ENCODE data around the gene FAHD1. TPM values are rescaled to one million over a fixed set of nuclear protein-coding genes. Genes with fewer than 3 reads are reported as not detected.

Gene FAHD1
- total and polyA plus RNA-seq, 2 donors (not counting 1 experiment from before 2014, with no cell fraction given): 28.3 to 78.3 TPM

DNA sequence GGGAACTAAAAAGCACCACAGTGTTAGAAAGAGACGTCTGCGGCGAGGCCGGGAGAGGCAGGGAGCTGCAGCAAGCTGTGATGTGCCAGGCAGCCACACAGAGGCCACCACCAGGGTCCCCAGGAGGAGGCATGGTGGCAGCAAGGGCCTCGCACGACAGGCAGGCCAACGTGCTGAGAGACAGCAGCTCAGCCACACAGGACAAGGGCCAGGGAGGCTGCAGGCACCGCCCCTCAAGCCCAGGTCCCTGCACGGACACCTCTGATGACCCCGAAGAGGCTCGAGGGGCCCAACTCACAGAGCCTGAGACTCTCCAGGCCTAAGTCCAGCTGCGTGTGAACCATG, 6.1 kb upstream of the FAHD1 start:
- no peak for DNase-seq (ENCODE audit: low read depth in 2 of 2)
- H3K36me3 ChIP-seq (ENCODE audit: control insufficient read depth, insufficient read depth, low read length): peaks cover 8% of the 10 kb centered on the region
- H3K4me2 ChIP-seq (ENCODE audit: extremely low read depth, insufficient read depth, low read length): no peak overlapping the region
- TF ChIP-seq EZH2 (IDR thresholded peaks at IDR 0.05; ENCODE audit: low read length, missing control alignments): no peak
- TF ChIP-seq, protein P1, sequence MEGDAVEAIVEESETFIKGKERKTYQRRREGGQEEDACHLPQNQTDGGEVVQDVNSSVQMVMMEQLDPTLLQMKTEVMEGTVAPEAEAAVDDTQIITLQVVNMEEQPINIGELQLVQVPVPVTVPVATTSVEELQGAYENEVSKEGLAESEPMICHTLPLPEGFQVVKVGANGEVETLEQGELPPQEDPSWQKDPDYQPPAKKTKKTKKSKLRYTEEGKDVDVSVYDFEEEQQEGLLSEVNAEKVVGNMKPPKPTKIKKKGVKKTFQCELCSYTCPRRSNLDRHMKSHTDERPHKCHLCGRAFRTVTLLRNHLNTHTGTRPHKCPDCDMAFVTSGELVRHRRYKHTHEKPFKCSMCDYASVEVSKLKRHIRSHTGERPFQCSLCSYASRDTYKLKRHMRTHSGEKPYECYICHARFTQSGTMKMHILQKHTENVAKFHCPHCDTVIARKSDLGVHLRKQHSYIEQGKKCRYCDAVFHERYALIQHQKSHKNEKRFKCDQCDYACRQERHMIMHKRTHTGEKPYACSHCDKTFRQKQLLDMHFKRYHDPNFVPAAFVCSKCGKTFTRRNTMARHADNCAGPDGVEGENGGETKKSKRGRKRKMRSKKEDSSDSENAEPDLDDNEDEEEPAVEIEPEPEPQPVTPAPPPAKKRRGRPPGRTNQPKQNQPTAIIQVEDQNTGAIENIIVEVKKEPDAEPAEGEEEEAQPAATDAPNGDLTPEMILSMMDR (conservative IDR thresholded peaks at IDR 0.05 in 1 of 2, IDR thresholded peaks at IDR 0.05 in 1 of 2; ENCODE audit: low read depth in 1 of 2, low read length in 2 of 2): no peak
- H3K4me3 ChIP-seq (replicated peaks in 1 of 4; ENCODE audit: control extremely low read depth in 1 of 4, insufficient read depth in 1 of 4, low read depth in 3 of 4, low read length in 4 of 4): no peak overlapping the region
- no peak overlapping the region for H3K27ac ChIP-seq (ENCODE audit: insufficient read depth, low read length)
- no peak overlapping the region for H3K9ac ChIP-seq (ENCODE audit: insufficient read depth, low read length)
- no peak overlapping the region for H2AFZ ChIP-seq (ENCODE audit: low read length)
- H4K20me1 ChIP-seq (ENCODE audit: control insufficient read depth, extremely low read depth, insufficient read depth, low read length): no peaks in the 10 kb centered on the region
- no peaks in the 10 kb centered on the region for H3K27me3 ChIP-seq (ENCODE audit: control insufficient read depth, insufficient read depth, low read length)
- H3K4me1 ChIP-seq (ENCODE audit: control insufficient read depth, extremely low read depth, insufficient read depth, low read length): no peaks in the 10 kb centered on the region
- no peaks in the 10 kb centered on the region for H3K9me3 ChIP-seq (ENCODE audit: control insufficient read depth, insufficient read depth, low read depth, low read length)
- peaks cover 2% of the 10 kb centered on the region for H3K79me2 ChIP-seq (ENCODE audit: control insufficient read depth, insufficient read depth, low read length)

DNA sequence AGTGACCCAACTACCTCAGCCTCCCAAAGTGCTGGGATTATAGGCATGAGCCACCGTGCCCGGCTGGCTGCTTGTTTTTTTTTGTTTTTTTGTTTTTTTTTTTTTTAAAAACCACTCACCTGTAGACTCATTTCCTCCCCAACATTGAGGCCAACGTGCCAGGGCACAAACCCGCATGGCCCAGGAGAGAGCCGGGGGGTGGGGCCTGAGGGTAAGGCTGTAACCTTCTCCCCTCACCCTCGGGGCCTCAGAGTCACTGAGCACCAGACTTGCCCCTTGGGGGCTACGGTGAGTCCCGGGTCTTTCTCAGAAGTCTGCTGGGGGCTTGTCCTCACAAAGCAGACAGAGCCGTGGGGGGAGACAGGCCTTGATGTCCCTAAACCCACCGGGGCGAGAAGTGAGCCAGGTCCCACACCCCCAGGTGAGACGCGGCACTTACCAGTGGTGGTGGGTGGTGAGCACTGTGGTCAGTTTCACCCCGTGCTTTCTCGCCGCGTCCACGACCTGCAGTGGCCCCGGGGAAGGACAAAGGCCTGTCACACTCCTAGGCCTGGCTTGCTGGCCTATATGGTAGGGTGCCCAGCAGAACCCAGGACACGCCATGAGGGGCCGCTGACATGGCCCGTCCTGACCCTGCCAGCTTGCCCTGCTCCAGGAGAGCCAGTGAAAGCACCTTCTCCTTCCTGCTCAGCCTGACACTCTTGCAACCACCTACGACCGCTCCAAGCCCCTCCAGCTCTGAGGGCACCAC, 5.0 kb upstream of the FAHD1 start:
- peaks cover 5% of the 10 kb centered on the region for H3K36me3 ChIP-seq (ENCODE audit: control insufficient read depth, insufficient read depth, low read length)
- no peaks in the 10 kb centered on the region for H3K4me1 ChIP-seq (ENCODE audit: control insufficient read depth, extremely low read depth, insufficient read depth, low read length)
- DNase-seq (ENCODE audit: low read depth in 2 of 2): no peak
- peaks cover 2% of the 10 kb centered on the region for H3K79me2 ChIP-seq (ENCODE audit: control insufficient read depth, insufficient read depth, low read length)
- H4K20me1 ChIP-seq (ENCODE audit: control insufficient read depth, extremely low read depth, insufficient read depth, low read length): no peaks in the 10 kb centered on the region
- no peak overlapping the region for H3K9ac ChIP-seq (ENCODE audit: insufficient read depth, low read length)
- H3K4me2 ChIP-seq (ENCODE audit: extremely low read depth, insufficient read depth, low read length): no peak overlapping the region
- no peak overlapping the region for H3K4me3 ChIP-seq (replicated peaks in 1 of 4; ENCODE audit: control extremely low read depth in 1 of 4, insufficient read depth in 1 of 4, low read depth in 3 of 4, low read length in 4 of 4)
- no peaks in the 10 kb centered on the region for H3K9me3 ChIP-seq (ENCODE audit: control insufficient read depth, insufficient read depth, low read depth, low read length)
- H3K27ac ChIP-seq (ENCODE audit: insufficient read depth, low read length): no peak overlapping the region
- no peaks in the 10 kb centered on the region for H3K27me3 ChIP-seq (ENCODE audit: control insufficient read depth, insufficient read depth, low read length)
- no peak overlapping the region for H2AFZ ChIP-seq (ENCODE audit: low read length)
- TF ChIP-seq EZH2 (IDR thresholded peaks at IDR 0.05; ENCODE audit: low read length, missing control alignments): no peak
- TF ChIP-seq, protein P1 (conservative IDR thresholded peaks at IDR 0.05 in 1 of 2, IDR thresholded peaks at IDR 0.05 in 1 of 2; ENCODE audit: low read depth in 1 of 2, low read length in 2 of 2): no peak

DNA sequence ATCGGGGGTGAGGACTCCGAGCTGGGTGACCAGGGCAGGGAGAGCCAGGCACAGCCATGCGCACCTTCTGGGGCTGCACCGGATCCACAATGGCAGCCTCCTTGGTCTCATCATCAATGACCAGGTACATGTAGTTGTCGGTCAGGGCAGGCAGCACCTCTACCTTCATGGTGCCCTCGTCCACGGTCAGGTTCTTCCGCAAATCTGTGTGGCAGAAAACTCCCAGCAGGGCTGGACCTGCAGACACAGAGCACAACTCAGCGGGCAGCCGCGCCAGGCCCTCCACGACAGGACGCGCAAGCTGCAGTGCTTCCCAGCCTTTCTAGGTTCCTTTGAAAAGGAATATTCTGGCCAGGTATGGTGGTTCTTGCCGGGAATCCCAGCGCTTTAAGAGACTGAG, 4.2 kb upstream of the FAHD1 start:
- peaks cover 5% of the 10 kb centered on the region for H3K36me3 ChIP-seq (ENCODE audit: control insufficient read depth, insufficient read depth, low read length)
- no peaks in the 10 kb centered on the region for H4K20me1 ChIP-seq (ENCODE audit: control insufficient read depth, extremely low read depth, insufficient read depth, low read length)
- H3K4me1 ChIP-seq (ENCODE audit: control insufficient read depth, extremely low read depth, insufficient read depth, low read length): no peaks in the 10 kb centered on the region
- no peak overlapping the region for H3K4me2 ChIP-seq (ENCODE audit: extremely low read depth, insufficient read depth, low read length)
- DNase-seq (ENCODE audit: low read depth in 2 of 2): no peak
- no peaks in the 10 kb centered on the region for H3K9me3 ChIP-seq (ENCODE audit: control insufficient read depth, insufficient read depth, low read depth, low read length)
- peaks cover 10% of the 10 kb centered on the region for H3K79me2 ChIP-seq (ENCODE audit: control insufficient read depth, insufficient read depth, low read length)
- no peaks in the 10 kb centered on the region for H3K27me3 ChIP-seq (ENCODE audit: control insufficient read depth, insufficient read depth, low read length)
- no peak overlapping the region for H3K9ac ChIP-seq (ENCODE audit: insufficient read depth, low read length)
- no peak for TF ChIP-seq EZH2 (IDR thresholded peaks at IDR 0.05; ENCODE audit: low read length, missing control alignments)
- TF ChIP-seq, protein P1 (conservative IDR thresholded peaks at IDR 0.05 in 1 of 2, IDR thresholded peaks at IDR 0.05 in 1 of 2; ENCODE audit: low read depth in 1 of 2, low read length in 2 of 2): no peak
- no peak overlapping the region for H2AFZ ChIP-seq (ENCODE audit: low read length)
- H3K27ac ChIP-seq (ENCODE audit: insufficient read depth, low read length): no peak overlapping the region
- no peak overlapping the region for H3K4me3 ChIP-seq (replicated peaks in 1 of 4; ENCODE audit: control extremely low read depth in 1 of 4, insufficient read depth in 1 of 4, low read depth in 3 of 4, low read length in 4 of 4)
